Neural cell (in vitro differentiated cells): ENCODE results near the gene DNAJA3. TPM values are rescaled to one million over a fixed set of nuclear protein-coding genes. Genes with fewer than 3 reads are reported as not detected.

Experiments
- H2AFZ ChIP-seq: fragments of 200-600, 300-800 bp; sonication (generic), shearing (Covaris generic); 2 replicates; pipeline ENCODE4 v1.6.0; 2014; ENCODE audit warnings: low read depth, mild to moderate bottlenecking, antibody characterized with exemption, low read length, moderate library complexity
- H3F3A ChIP-seq: fragments of 200-600 bp; shearing (Covaris generic); 2 replicates; pipeline ENCODE4 v1.6.1; 2016; ENCODE audit warnings: mild to moderate bottlenecking, moderate library complexity, mixed read lengths, antibody characterized with exemption, low read length; ENCODE audit not compliant: insufficient read depth, poor library complexity, severe bottlenecking
- H3K27ac ChIP-seq: fragments of 200-600, 300-800 bp; sonication (generic), shearing (Covaris generic); 2 replicates; pipeline ENCODE4 v1.5.1; 2014; ENCODE audit warnings: mild to moderate bottlenecking, low read length, moderate library complexity
- H3K27me3 ChIP-seq: fragments of 300-800, 200-600 bp; sonication (generic), shearing (Covaris generic); 2 replicates; pipeline ENCODE4 v1.6.0; 2014; ENCODE audit warnings: mild to moderate bottlenecking, low read depth, low read length, moderate library complexity; ENCODE audit not compliant: insufficient read depth
- H3K36me3 ChIP-seq: fragments of 300-800, 200-600 bp; sonication (generic), shearing (Covaris generic); 2 replicates; pipeline ENCODE4 v1.5.1; 2014; ENCODE audit warnings: mild to moderate bottlenecking, antibody characterized with exemption, low read length, moderate library complexity; ENCODE audit not compliant: insufficient read depth
- H3K4me2 ChIP-seq: fragments of 300-800, 200-600 bp; sonication (generic), shearing (Covaris generic); 2 replicates; pipeline ENCODE4 v1.6.0; 2014; ENCODE audit warnings: mild to moderate bottlenecking, low read length
- H3K4me3 ChIP-seq: fragments of 300-800, 200-600 bp; sonication (generic), shearing (Covaris generic); 2 replicates; pipeline ENCODE4 v1.5.1; 2014; ENCODE audit warnings: mild to moderate bottlenecking, low read length, moderate library complexity
- H3K79me2 ChIP-seq: fragments of 200-600 bp; shearing (Covaris generic); replicated peaks from 2 replicates; pipeline ENCODE4 v1.6.0; 2014; ENCODE audit warnings: mild to moderate bottlenecking, low read length, moderate library complexity; ENCODE audit not compliant: insufficient read depth
- H3K9ac ChIP-seq: fragments of 300-800, 200-600 bp; sonication (generic), shearing (Covaris generic); 2 replicates; pipeline ENCODE4 v1.6.1; 2016; ENCODE audit warnings: mild to moderate bottlenecking, low read length, mixed read lengths
- H3K9me2 ChIP-seq: fragments of 200-600 bp; shearing (Covaris generic); 2 replicates; pipeline ENCODE4 v1.6.1; 2016; ENCODE audit warnings: mild to moderate bottlenecking, low read length, mixed read lengths; ENCODE audit not compliant: insufficient read depth
- H3K9me3 ChIP-seq: fragments of 200-600, 300-800 bp; sonication (generic), shearing (Covaris generic); 2 replicates; pipeline ENCODE4 v1.6.1; 2016; ENCODE audit warnings: mild to moderate bottlenecking, mixed run types, low read length, moderate library complexity, mixed read lengths
- H4K20me1 ChIP-seq: fragments of 200-600 bp; shearing (Covaris generic); 2 replicates; pipeline ENCODE4 v1.6.1; 2016; ENCODE audit warnings: mild to moderate bottlenecking, mixed run types; ENCODE audit not compliant: insufficient read depth
- EP300 ChIP-seq: fragments of 450-650 bp; conservative IDR thresholded peaks from 2 replicates; pipeline ENCODE4 v1.6.1; 2014; ENCODE audit warnings: antibody characterized with exemption, mild to moderate bottlenecking, moderate library complexity; ENCODE audit not compliant: poor library complexity, severe bottlenecking
- EZH2 ChIP-seq: fragments of 200-600, 300-800 bp; shearing (Covaris generic), sonication (generic); IDR thresholded peaks from 2 replicates; pipeline ENCODE4 v1.6.1; 2014; ENCODE audit warnings: antibody characterized with exemption, low read length, borderline replicate concordance, mild to moderate bottlenecking; ENCODE audit not compliant: insufficient read depth, poor library complexity, severe bottlenecking
- MXI1 ChIP-seq: fragments of 450-650 bp; conservative IDR thresholded peaks from 2 replicates; pipeline ENCODE4 v1.6.1; 2014; ENCODE audit warnings: antibody characterized with exemption, mild to moderate bottlenecking; ENCODE audit not compliant: poor library complexity, severe bottlenecking
- POLR2AphosphoS5 ChIP-seq: IDR thresholded peaks from 2 replicates; pipeline ENCODE4 v1.6.1; 2012
- RAD21 ChIP-seq: fragments of 450-650 bp; conservative IDR thresholded peaks from 2 replicates; pipeline ENCODE4 v1.6.1; 2014; ENCODE audit warnings: antibody characterized with exemption, mild to moderate bottlenecking, moderate library complexity
- SMC3 ChIP-seq: fragments of 450-650 bp; conservative IDR thresholded peaks from 2 replicates; pipeline ENCODE4 v1.6.1; 2014; ENCODE audit warnings: antibody characterized with exemption, mild to moderate bottlenecking, moderate library complexity; ENCODE audit not compliant: poor library complexity
- TAF1 ChIP-seq: IDR thresholded peaks from 2 replicates; pipeline ENCODE4 v1.6.1; 2012; ENCODE audit warnings: low read depth
- polyA plus RNA-seq: library from polyadenylated mRNA; depleted of rRNA; stranded (reverse); fragments of >200 nt; gene quantifications from 2 replicates; pipeline ENCODE4 v1.2.3, GENCODE V29; 2014
- TF ChIP-seq, protein P1 (sequence below): IDR thresholded peaks from 2 replicates; pipeline ENCODE4 v1.6.1; 2012; ENCODE audit warnings: borderline replicate concordance
- TF ChIP-seq, protein P2 (sequence below): fragments of 450-650 bp; IDR thresholded peaks from 2 replicates; pipeline ENCODE4 v1.5.1; 2014; ENCODE audit warnings: antibody characterized with exemption, mild to moderate bottlenecking, moderate library complexity; ENCODE audit not compliant: poor library complexity, severe bottlenecking

DNAJA3 gene
- polyA plus RNA-seq, 1 donor from 2014 or later, result 44.8 TPM

DNA sequence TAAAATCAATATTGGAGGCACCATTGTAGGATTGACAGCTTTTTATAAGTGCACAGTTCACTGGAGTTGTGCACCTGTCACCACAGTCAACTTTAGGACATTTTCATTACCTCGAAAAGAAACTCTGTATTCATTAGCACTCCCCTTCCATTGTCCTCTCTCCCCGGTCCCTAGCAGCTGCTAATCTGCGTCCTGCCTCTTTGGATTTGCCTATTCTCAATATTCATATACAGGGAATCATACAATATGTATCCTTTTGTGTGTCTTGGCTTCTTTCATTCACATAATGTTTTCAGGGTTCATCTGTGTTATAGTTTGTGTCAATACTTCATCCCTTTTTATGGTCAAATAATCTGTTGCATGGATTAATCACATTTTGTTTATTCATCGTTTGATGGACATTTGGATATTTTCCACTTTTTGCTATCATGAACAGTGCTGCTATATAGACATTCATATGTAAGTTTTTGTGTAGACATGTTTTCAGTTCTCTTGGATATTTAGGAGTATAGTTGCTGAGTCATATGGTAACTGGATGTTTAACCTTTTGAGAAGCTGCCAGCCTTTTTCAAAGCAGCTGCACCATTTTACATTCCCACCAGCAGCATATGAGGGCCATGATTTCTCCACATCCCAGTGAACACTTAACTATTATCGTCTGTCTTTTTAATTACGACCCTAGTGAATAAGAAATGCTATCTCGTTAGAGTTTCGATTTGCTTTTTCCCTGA lies 9.8 kb downstream of the DNAJA3 start:
- H3K27me3 ChIP-seq, result no peaks in the 10 kb centered on the region
- no peaks in the 10 kb centered on the region for H3K9me3 ChIP-seq
- TF ChIP-seq, protein P1, sequence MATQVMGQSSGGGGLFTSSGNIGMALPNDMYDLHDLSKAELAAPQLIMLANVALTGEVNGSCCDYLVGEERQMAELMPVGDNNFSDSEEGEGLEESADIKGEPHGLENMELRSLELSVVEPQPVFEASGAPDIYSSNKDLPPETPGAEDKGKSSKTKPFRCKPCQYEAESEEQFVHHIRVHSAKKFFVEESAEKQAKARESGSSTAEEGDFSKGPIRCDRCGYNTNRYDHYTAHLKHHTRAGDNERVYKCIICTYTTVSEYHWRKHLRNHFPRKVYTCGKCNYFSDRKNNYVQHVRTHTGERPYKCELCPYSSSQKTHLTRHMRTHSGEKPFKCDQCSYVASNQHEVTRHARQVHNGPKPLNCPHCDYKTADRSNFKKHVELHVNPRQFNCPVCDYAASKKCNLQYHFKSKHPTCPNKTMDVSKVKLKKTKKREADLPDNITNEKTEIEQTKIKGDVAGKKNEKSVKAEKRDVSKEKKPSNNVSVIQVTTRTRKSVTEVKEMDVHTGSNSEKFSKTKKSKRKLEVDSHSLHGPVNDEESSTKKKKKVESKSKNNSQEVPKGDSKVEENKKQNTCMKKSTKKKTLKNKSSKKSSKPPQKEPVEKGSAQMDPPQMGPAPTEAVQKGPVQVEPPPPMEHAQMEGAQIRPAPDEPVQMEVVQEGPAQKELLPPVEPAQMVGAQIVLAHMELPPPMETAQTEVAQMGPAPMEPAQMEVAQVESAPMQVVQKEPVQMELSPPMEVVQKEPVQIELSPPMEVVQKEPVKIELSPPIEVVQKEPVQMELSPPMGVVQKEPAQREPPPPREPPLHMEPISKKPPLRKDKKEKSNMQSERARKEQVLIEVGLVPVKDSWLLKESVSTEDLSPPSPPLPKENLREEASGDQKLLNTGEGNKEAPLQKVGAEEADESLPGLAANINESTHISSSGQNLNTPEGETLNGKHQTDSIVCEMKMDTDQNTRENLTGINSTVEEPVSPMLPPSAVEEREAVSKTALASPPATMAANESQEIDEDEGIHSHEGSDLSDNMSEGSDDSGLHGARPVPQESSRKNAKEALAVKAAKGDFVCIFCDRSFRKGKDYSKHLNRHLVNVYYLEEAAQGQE, result no peak
- TF ChIP-seq EZH2 (no peak), RAD21 (no peak), TAF1 (no peak), SMC3 (no peak)
- TF ChIP-seq, protein P2, sequence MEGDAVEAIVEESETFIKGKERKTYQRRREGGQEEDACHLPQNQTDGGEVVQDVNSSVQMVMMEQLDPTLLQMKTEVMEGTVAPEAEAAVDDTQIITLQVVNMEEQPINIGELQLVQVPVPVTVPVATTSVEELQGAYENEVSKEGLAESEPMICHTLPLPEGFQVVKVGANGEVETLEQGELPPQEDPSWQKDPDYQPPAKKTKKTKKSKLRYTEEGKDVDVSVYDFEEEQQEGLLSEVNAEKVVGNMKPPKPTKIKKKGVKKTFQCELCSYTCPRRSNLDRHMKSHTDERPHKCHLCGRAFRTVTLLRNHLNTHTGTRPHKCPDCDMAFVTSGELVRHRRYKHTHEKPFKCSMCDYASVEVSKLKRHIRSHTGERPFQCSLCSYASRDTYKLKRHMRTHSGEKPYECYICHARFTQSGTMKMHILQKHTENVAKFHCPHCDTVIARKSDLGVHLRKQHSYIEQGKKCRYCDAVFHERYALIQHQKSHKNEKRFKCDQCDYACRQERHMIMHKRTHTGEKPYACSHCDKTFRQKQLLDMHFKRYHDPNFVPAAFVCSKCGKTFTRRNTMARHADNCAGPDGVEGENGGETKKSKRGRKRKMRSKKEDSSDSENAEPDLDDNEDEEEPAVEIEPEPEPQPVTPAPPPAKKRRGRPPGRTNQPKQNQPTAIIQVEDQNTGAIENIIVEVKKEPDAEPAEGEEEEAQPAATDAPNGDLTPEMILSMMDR, result no peak
- H3K9ac ChIP-seq, result no peak overlapping the region
- H3K36me3 ChIP-seq, result no peaks in the 10 kb centered on the region
- H4K20me1 ChIP-seq, result no peaks in the 10 kb centered on the region
- no peaks in the 10 kb centered on the region for H3K9me2 ChIP-seq
- H3K4me2 ChIP-seq, result no peak overlapping the region
- no peaks in the 10 kb centered on the region for H3F3A ChIP-seq
- no peaks in the 10 kb centered on the region for H3K79me2 ChIP-seq
- no peak overlapping the region for H2AFZ ChIP-seq
- no peak overlapping the region for H3K27ac ChIP-seq
- H3K4me3 ChIP-seq, result no peak overlapping the region

DNA sequence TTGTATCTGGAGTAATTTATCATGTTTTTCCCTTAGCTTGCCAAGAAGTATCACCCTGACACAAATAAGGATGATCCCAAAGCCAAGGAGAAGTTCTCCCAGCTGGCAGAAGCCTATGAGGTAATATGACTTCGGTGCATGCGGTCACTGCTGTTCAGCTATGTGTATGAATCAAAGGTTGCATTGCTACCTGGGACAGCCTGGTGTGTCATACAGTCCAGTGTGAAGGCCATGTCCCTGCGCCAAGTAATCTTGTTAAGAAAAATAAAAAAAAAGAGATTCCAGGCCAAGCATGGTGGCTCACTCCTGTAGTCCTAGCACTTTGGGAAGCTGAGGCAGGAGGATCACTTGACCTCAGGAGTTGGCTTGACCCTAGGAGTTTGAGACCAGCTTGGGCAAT lies 11.7 kb downstream of the DNAJA3 start:
- Histone ChIP-seq H3K79me2 (no peaks in the 10 kb centered on the region), H3K9me2 (no peaks in the 10 kb centered on the region), H3K9me3 (no peaks in the 10 kb centered on the region), H3K27me3 (no peaks in the 10 kb centered on the region), H3K9ac (no peak overlapping the region), H2AFZ (no peak overlapping the region), H3K36me3 (no peaks in the 10 kb centered on the region), H4K20me1 (no peaks in the 10 kb centered on the region), H3K4me2 (no peak overlapping the region), H3K4me3 (no peak overlapping the region), H3K27ac (no peak overlapping the region), H3F3A (no peaks in the 10 kb centered on the region)
- no peak for TF ChIP-seq RAD21
- TF ChIP-seq EZH2, result no peak

DNA sequence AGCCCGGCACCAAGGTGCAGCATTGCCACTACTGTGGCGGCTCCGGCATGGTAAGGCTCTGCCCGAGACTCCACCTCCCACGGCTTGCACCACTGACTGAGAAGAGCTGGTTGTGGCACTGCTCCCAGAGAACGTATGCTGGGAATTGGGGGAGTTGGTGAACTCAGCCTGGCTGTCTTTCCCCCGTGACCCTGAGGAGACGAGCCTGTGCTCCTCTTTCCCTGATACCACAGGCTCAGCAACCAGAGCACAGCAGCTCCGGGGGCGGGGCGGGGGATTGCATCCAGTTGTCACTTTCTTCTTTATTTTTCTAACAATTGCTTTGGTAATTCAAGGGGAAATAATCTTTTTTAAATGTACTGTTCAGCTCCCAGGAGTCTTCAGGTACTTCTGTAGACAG lies 16.7 kb downstream of the DNAJA3 start:
- no peak overlapping the region for H3K4me3 ChIP-seq
- no peak overlapping the region for H3K27ac ChIP-seq
- H3K27me3 ChIP-seq, result no peaks in the 10 kb centered on the region
- H3F3A ChIP-seq, result no peaks in the 10 kb centered on the region
- H4K20me1 ChIP-seq, result no peaks in the 10 kb centered on the region
- no peaks in the 10 kb centered on the region for H3K9me2 ChIP-seq
- no peaks in the 10 kb centered on the region for H3K36me3 ChIP-seq
- H3K9ac ChIP-seq, result no peak overlapping the region
- H3K9me3 ChIP-seq, result no peaks in the 10 kb centered on the region
- H2AFZ ChIP-seq, result no peak overlapping the region
- no peak overlapping the region for H3K4me2 ChIP-seq
- H3K79me2 ChIP-seq, result no peaks in the 10 kb centered on the region
- TF ChIP-seq TAF1, result no peak
- no peak for TF ChIP-seq EZH2
- TF ChIP-seq EP300, result no peak
- TF ChIP-seq, protein P2, result no peak
- TF ChIP-seq, protein P1, result no peak
- TF ChIP-seq POLR2AphosphoS5, result no peak
- TF ChIP-seq RAD21, result no peak
- no peak for TF ChIP-seq MXI1
- TF ChIP-seq SMC3, result no peak
